Stimulated activated CD4-positive, alpha-beta T cell treated with anti-CD3 and anti-CD28 coated beads, Interleukin-1b, Interleukin-23, amount 100 ng/mL, for 4 hours (primary cell): ENCODE results near the gene CD72.

Source experiments
- DNase-seq, 2 donors: peaks; one replicate each; pipeline ENCODE4 v3.0.0-alpha.2; 2020; ENCODE audit warnings: low read depth in 2 of 2

The CD72 gene, protein sequence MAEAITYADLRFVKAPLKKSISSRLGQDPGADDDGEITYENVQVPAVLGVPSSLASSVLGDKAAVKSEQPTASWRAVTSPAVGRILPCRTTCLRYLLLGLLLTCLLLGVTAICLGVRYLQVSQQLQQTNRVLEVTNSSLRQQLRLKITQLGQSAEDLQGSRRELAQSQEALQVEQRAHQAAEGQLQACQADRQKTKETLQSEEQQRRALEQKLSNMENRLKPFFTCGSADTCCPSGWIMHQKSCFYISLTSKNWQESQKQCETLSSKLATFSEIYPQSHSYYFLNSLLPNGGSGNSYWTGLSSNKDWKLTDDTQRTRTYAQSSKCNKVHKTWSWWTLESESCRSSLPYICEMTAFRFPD

DNA sequence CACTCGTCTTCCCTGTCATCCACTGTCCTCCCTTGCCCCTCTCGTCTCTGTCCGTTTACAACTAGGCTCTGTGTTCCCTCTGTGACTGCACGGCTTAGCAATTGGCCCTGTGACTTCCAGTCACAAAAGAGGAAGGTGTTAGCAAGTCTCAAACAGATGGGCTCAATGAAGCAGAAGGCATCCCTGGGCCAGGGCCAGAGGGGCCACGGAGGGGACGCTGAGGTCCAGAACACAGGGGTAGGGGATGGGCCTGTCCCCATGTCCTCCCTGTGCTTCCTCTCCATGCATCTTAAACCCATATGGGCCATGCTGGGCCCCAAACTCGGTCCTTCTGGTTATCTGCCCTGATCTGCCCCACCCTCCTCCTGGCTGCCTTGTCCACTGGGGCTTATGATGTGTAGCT, at the start of gene CD72:
Gene CD72, minus strand, starts transcription at position 89 of the 403 bp plus-strand sequence. CDS start 110 bp downstream, outside the sequence.
- no peak for DNase-seq

DNA sequence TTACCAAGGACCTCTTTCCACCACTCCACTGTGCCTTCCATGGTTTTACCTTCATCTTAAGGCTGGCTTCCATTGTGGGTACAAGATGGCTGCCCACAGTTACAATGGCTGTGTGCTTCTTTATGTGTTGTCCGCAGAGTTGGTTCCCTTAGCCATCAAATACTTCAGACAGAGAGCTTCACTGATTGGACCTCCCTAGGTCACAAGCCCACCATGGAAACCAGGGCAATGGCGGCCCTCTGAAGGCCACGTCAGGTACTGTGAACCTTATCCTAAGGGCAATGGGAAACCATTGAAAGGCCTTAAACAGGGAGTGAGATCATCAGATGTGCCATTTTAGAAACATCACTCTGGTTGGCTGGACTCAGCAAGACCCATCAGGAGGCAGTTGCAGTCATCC, 49.7 kb upstream of the CD72 start:
- DNase-seq: no peak

DNA sequence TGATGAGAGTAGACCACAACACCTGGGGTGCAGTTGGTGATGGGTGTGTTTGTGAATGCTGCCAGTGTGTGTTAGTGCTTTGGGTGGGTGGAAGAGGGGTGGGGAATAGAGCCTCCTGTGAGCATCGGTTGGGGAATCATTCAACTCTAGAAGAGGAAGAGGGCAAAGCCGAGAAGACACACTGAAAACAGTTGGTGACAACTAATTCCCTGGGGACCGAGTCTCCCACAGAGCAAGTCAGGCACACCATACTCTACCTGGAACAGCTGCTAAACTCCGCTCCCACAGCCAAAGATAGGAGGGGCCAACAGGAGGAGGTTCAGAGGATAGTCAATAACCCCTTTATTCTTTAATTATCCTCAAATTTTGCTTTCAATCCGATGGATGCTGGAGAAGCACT, 48.3 kb upstream of the CD72 start:
- DNase-seq: no peak

DNA sequence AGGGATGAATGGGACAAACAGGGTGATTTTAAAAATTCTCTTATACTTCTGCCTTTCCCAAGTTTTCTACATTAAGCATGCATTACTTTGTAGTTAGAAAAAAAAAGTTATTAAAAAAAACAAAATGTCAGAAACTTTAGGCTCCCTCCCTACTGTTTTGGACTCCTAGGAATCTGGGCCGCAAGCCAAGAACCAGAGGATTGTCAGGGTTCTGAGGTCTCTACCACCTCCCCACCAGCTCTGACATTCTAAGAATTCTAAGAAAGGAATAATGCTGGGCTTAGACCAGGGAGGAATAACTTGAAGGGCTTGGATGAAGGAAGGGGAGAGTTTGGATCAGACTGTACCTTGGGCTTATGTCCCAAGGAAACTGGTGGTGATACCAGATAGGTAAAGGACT, 47.8 kb upstream of the CD72 start:
- DNase-seq: no peak

DNA sequence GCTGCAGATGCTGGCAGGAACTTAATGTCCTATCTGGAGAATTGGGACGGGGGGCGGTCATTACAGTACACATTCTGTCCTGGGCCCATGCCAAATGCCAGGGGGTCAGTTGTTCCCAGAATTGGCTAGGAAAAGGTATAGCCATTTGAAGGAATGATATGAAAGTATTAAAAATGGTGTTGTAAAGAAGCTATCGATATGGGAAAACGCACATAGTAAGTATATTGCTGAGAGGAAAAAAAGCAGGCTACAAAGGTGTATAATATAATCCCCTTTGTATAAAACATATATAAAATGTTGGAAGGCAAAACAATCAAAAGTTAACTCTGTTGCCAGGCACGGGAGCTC, 47.2 kb upstream of the CD72 start:
- no peak for DNase-seq

DNA sequence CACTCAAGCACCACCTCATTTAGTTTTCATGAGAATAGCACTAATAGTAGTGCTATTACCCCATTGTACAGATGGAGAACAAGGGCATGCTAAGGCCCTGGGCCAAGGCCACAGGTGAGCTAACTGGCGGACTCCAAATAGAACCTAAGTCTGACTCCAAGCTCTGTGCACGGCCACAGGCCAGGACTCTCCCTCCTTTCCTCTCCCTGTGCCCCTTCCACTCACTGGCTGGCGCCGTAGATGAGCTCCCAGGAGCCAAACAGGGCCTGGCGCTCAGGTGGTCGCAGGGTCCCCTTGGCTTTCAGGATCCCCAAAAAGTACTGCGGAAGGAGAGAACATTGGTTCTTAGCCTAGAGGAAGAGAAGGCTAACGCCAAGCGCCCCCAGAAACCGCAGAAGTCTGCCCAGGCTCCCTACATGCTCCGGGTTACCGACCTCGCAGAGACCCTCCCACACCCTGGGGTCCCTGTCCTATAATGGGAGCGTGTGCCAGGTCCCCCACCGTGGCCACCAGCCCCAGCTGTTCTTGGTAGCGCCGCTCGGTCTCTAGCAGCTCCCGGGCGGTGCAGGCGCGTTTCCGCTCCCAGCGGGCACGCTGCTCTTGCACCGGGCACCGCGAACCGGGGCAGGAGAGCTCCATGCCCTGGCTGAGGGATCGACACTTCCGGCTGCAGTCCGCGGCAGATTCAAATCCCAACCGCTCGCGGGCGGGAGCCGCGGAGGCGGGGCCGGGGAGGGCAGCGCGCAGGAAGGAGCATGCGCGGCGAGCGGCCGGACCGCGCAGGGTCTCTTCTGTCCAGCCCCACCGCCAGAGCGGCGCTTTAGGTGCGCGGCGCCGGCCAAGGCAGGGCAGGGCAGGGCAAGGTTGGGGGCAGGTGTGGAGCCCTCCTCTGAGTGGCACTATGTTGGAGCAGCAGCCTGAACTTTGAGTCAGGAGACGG, 46.6 kb upstream of the CD72 start, which contains the start of gene ARHGEF39:
Gene ARHGEF39, minus strand, starts transcription at position 665 of the 940 bp plus-strand sequence. Its CDS starts 26 bp downstream, at position 639.
- peak; percentile 25 to 57 for DNase-seq

DNA sequence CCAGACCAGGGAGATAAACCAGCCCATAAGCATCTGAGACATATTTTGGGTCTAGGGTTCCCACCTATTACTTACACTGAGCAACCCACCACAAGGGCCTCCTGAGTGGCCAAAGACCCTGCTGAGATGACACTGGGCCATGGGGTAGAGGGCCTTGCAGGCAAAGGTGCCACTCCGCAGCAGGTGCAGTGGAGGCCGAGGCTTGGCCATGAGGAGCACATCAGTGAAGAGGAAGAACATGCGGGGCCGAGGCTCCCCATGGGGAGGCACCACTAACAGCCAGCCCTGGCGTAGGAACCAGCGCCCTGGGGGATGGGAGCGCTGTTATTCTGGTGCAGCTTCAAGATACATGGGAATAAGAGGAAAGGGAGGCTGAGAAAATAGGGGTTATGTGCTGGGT, 44.2 kb upstream of the CD72 start:
- no peak for DNase-seq

DNA sequence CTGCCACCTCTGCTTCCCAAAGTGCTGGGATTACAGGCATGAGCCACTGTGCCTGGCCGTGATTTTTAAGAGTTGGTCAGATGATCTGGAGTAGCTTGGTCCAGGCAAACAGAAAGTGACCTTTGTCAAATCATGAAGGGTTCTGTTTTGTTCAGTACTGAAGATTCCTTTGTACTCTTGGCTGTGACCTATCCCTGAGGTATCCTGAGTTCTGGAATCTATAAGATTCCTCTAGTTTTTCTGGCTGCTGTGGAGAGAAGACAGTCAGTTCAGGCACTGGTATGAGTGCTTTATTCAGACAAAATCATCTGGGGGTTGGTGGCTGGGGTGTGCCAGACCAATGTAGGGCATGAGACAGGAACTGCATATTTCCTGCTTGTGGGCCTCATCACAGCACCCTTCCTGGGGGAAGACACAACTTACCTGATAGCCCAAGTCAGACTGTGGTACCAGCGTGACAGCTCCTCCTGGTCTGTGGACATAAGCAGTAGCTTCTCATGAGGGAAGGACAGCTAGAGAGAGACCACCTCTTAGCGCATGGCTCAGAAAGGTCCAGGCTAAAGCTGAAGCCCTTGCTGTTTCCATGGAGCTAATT, 43.6 kb upstream of the CD72 start:
- DNase-seq: no peak

DNA sequence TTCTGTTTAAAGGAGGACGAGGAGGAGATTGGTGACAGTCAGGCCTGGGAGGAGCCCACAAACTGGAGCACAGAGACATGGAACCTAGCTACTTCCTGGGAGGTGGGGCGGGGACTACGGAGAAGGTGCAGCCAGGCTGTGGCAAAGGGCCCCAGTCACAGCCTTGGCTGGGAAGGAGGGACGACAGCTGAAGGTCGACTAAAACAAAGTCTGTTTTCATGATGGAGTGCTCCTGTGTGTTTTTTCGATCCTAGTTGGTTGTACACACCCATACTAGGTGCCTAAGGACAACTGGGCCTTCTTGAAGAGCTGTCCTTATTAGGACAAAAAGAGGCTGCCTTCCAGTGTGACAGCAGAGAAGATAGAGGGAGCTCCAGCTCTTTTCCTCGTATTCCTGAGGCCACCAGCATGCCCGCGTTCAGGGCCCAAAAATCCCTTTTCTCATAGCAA, 42.8 kb upstream of the CD72 start:
- DNase-seq: no peak

DNA sequence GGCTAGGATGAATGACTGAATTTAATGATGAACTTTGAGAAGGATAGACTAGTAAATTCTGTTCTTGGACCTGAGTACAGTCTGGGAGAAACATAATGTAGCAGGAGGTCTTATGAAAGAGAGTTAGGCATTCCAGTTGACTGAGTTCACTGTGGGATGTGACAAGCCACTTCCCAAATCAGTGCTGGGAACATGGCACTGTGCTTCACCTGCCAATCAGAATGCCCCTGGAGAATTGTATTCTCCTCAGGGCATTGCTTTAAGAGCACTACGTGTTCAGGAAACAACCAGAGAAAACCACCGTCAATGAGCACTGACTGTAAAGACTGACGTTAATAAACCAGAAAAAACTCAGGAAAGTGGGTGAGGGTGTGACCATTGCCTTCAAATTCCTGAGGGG, 41.1 kb upstream of the CD72 start:
- DNase-seq: no peak

DNA sequence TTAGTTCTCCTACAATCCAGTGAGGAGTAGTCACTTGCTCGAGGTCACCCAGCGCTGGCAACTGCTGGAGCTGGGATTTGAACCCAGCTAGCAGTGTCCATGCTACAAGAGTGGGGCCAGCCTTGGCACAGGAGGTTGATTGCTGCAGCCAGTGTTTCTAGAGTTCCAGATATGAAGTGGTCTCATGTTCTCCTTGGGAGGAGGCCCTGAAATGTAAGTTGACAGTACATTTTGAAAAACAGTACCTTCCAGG, 40.7 kb upstream of the CD72 start:
- no peak for DNase-seq

DNA sequence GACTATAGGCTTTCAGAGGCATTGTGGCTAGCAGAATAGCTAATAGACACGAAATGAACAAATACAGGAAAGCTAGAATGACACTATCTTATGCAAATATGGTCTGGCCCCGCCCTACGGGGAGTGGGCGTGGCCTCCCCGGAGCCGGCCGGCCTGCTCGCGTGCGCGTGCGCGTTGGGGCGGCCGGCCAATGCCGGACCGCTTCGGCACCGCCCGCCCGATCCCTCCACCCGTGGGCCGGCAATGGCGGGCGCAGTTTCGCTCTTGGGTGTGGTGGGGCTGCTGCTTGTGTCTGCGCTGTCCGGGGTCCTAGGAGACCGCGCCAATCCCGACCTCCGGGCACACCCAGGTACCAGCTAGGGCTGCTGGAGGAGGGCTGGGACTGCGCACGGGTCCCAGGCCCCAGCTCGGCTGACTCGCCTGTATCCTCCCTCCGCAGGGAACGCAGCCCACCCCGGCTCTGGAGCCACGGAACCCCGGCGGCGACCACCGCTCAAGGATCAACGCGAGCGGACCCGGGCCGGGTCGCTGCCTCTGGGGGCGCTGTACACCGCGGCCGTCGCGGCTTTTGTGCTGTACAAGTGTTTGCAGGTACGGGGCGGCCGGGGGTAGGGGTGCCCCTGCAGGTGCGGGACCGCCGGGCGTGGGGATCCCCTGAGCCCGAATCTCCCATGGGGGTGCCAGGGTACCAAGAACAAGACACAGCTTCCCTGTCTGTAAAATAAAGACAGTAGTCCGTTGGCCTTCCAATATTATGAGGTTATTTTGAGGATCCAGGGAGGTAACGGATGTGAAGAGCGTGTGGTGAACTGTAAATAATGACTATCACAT, 40.1 kb upstream of the CD72 start, which contains the start of gene CCDC107:
Gene CCDC107, plus strand, starts transcription at position 156 of the 831 bp plus-strand sequence. Its CDS starts 88 bp downstream, at position 244.
- peak; percentile 74 to 81 for DNase-seq

DNA sequence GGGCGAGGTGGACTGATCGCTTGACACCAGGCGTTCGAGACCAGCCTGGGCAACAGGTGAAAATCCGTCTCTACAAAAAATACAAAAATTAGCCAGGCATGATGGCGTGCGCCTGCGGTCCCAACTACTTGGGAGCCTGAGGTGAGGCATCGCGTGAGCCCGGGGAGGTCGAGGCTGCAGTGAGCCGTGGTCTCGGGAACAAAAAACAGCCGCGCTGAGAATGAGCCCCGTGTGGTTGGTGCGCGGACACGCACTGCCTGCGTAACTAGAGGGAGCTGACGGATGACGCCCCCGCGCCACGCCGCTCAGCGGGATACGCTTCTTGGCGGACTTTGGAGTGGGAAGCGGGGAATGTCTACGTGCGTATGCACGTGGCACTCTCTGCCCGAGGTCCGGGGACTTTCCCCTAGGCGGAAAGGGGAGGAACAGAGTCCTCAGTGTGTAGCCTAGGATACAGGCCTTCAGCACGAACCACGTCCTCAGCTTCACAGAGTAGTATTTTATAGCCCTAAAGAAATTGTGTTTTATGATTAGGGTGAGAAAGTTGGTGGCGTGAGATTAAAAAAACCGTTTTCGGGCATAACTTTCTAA, 39.4 kb upstream of the CD72 start, which contains the start of gene RMRP:
Gene RMRP, minus strand, starts transcription at position 474 of the 591 bp plus-strand sequence.
- peak; percentile 88 to 91 for DNase-seq

DNA sequence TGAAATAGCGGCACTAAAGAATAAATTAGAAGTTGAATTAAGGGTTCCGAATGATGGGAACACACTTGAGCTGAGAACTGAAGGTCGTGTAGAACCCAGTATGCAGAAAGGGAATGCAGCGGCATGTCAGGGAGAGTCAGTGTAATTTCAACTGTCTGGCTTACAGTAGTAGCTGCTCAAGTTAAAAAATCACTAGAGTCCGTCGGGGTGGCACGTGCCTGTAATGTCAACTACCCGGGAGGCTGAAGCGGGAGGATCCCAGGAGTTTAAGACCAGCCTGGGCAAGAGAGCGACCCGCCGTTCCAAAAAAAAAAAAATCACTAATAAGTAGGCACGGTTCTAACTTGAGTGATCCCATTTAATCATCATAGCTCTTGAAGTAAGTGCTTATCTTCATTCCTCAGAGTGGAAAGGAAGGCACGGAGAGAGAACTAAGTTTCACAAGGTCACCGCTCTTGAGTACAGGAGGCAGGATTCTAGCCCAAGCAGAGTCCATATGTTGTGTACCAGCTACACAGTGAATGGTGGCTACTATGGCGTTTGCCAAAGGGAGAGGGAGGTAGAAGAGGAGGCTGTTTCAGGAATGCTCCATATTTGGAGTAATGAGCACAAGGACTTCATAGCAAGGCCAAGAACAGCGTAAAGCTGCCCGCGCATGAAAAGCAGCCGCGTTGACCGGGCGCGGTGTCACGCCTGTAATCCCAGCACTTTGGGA, 38.8 kb upstream of the CD72 start:
- DNase-seq: no peak

DNA sequence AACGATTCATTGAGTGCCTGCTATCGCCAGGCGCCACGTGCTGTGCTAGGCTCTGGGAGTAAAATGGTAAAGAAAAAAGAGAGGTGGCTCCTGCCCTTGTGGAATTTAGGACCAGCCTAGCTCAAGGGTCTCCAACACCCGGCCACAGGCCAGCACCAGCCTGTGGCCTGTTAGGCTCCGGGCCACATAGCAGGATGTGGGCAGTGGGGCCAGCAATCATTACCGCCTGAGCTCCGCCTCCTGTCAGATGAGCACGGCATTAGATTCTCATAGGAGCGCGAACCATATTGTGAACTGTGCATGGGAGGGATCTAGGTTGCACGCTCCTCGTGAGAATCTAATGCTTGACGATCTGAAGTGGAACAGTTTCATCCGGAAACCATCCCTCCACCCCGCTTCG, 38.1 kb upstream of the CD72 start:
- no peak for DNase-seq

DNA sequence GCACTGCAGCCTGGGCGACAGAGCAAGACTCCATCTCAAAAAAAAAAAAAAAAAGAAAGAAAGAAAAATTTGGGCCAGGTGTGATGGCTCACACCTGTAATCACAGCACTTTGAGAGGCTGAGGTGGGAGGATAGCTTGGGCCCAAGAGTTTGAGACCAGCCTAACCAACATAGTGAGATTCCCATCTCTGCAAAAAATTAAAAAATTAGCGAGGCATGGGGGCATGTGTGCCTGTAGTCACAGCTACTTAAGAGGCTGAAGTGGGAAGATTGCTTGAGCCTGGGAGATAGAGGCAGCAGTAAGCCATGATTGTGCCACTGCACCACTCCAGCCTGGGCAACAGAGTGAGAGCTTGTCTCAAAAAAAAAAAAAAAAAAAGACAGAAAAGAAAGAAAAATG, 35.4 kb upstream of the CD72 start:
- DNase-seq: no peak

DNA sequence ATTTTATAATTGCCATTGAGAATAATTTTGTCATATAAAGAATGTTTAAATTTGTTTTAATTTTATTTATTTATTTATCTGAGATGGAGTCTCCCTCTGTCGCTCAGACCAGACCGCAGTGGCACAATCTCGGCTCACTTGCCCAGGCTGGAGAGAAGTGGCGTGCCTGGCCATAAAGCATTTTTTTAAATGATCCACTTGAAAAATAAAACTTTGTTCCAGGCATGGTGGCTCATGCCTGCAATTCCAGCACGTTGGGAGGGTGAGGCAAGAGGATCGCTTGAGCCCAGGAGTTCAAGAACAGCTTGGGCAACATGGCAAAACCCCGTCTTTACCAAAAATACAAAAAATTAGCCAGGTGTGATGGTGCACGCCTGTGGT, 34.6 kb upstream of the CD72 start:
- no peak for DNase-seq

DNA sequence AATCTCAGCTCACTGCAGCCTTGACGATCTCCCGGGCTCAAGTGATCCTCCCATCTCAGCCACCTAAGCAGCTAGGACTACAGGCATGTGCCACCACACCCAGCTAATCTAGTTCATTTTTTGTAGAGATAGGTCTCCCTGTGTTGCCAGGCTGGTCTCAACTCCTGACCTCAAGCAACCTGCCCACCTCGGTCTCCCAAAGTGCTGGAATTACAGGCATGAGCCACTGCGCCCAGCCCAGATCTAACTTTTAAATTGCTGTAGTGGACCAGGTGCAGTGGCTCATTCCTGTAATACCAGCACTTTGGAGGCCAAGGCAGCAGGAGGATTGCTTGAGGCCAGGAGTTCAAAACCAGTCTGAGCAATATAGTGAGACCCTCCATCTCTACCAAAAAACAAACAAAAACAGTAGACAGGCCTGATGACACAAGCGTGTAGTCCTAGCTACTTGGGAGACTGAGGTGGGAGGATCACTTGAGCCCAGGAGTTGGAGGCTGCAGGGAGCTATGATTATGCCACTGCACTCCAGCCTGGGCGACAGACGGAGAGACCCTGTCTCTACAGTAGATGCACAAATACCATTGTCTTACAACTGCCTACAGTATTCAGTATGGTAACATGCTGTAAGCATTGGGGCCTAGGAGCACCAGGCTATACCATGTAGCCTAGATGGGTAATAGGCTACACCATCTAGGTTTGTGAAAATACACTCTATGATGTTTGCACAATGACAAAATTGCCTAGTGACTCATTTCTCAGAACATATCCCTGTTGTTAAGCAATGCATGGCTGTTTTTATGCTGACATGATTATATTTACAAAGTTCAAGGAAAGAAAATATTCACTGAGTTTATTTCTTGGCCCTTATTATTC, 34.0 kb upstream of the CD72 start:
- DNase-seq: no peak

DNA sequence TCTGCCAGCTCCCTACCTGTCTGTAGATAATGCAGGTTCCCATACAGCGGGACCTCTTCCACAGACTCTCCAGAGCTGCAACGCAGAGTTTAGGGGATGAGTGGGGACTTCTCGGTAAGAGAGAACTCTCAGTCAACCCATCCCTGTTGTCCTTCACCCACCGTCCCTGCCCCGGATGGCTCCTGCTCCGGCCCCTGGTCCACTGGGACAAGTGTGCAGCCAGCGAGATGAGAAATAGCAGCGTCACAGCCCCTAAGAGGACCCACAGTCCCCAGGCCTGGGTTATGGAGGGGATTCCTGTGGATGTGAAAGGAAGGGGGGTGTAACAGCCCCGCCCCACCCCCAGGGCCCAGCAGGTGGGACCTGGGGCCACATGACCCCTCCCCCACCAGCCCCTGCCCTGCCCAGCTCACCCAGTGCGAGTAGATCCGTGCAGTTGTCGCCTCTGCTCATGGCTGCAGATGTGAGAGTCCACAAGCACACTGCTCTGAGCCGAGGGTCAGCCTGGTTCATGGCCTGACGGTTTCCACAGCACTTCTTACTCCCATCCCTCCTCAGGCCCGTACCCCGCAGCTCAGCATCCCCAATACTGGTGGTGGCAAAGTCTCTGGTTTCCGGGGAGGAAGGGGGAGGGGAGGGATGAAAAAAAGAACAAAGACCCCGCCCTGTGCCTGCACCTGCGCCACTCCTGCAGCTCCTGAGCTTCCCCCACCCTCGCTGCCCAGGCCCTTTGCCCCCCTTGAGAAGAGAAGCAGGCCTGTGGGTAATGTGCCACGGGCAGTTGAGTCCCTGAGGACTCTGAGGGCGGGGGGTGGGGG, 32.3 kb upstream of the CD72 start, which contains the start of gene SIT1:
Gene SIT1, minus strand, starts transcription at position 591 of the 818 bp plus-strand sequence. Its CDS starts 78 bp downstream, at position 513.
- DNase-seq: no peak
